ENCODE data around the gene TCHH.
"Not testable (repeated sequence)": the region's sequence is repeated elsewhere in the genome, so short reads cannot be mapped to it uniquely, and the experiment has no call there.

Gene TCHH

GRCh38 chr1:152115344-152115743 lies at the start of gene TCHH:
TCHH (minus strand) TSS chr1:152115444; CDS start chr1:152114080, 1,364 bp downstream.
- DNase-seq (ENCODE audit: low read depth in 2 of 3, low spot score in 1 of 3), result no peak

- DNase-seq (ENCODE audit: low read depth in 2 of 3, low spot score in 1 of 3), result no peak
Observed at GRCh38 chr1:152164517-152165136, 49.4 kb upstream of the TCHH start.

- DNase-seq (ENCODE audit: low read depth in 2 of 3, low spot score in 1 of 3), result no peak
Observed at GRCh38 chr1:152162792-152163463, 47.7 kb upstream of the TCHH start.

- DNase-seq (ENCODE audit: low read depth in 2 of 3, low spot score in 1 of 3), result no peak
Observed at GRCh38 chr1:152160576-152160975, 45.3 kb upstream of the TCHH start.

GRCh38 chr1:152159144-152159543 lies 43.9 kb upstream of the TCHH start, which contains the start of gene RPTN:
RPTN (minus strand) TSS chr1:152159228; CDS start chr1:152157889, 1,339 bp downstream.
- no peak for DNase-seq (ENCODE audit: low read depth in 2 of 3, low spot score in 1 of 3)

- no peak for DNase-seq (ENCODE audit: low read depth in 2 of 3, low spot score in 1 of 3)
Observed at GRCh38 chr1:152153996-152154395, 38.8 kb upstream of the TCHH start.

- no peak for DNase-seq (ENCODE audit: low read depth in 2 of 3, low spot score in 1 of 3)
Observed at GRCh38 chr1:152151646-152152045, 36.4 kb upstream of the TCHH start.

GRCh38 chr1:152148981-152149380 lies 33.7 kb upstream of the TCHH start:
- DNase-seq (ENCODE audit: low read depth in 2 of 3, low spot score in 1 of 3), result no peak

- DNase-seq (ENCODE audit: low read depth in 2 of 3, low spot score in 1 of 3), result no peak
Observed at GRCh38 chr1:152148051-152148450, 32.8 kb upstream of the TCHH start.

GRCh38 chr1:152145769-152146168 lies 30.5 kb upstream of the TCHH start:
- DNase-seq (ENCODE audit: low read depth in 2 of 3, low spot score in 1 of 3), result no peak

GRCh38 chr1:152144674-152145183 lies 29.5 kb upstream of the TCHH start:
- DNase-seq (ENCODE audit: low read depth in 2 of 3, low spot score in 1 of 3), result not testable (repeated sequence)

- peak; percentile 24 to 28 (median 28) for DNase-seq (ENCODE audit: low read depth in 2 of 3, low spot score in 1 of 3)
Observed at GRCh38 chr1:152143150-152143887, 28.1 kb upstream of the TCHH start.

- peak in 2 of 3 donors; percentile 16 to 20 for DNase-seq (ENCODE audit: low read depth in 2 of 3, low spot score in 1 of 3)
Observed at GRCh38 chr1:152141971-152142584, 26.8 kb upstream of the TCHH start.

- no peak for DNase-seq (ENCODE audit: low read depth in 2 of 3, low spot score in 1 of 3)
Observed at GRCh38 chr1:152137215-152137614, 22.0 kb upstream of the TCHH start.

- no peak for DNase-seq (ENCODE audit: low read depth in 2 of 3, low spot score in 1 of 3)
Observed at GRCh38 chr1:152130186-152130585, 14.9 kb upstream of the TCHH start.

GRCh38 chr1:152127673-152128072 lies 12.4 kb upstream of the TCHH start:
- DNase-seq (ENCODE audit: low read depth in 2 of 3, low spot score in 1 of 3), result no peak

GRCh38 chr1:152125834-152126443 lies 10.7 kb upstream of the TCHH start:
- DNase-seq (ENCODE audit: low read depth in 2 of 3, low spot score in 1 of 3), result no peak

GRCh38 chr1:152118915-152119314 lies 3.7 kb upstream of the TCHH start:
- no peak for DNase-seq (ENCODE audit: low read depth in 2 of 3, low spot score in 1 of 3)

GRCh38 chr1:152112885-152113432 lies 2.3 kb downstream of the TCHH start:
- no peak for DNase-seq (ENCODE audit: low read depth in 2 of 3, low spot score in 1 of 3)

GRCh38 chr1:152112101-152112884 lies 3.0 kb downstream of the TCHH start:
- DNase-seq (ENCODE audit: low read depth in 2 of 3, low spot score in 1 of 3), result no peak
